A673 (cell line): ENCODE data around the gene PRUNE2. TPM values are rescaled to one million over a fixed set of nuclear protein-coding genes. Genes with fewer than 3 reads are reported as not detected.

Experiments
- BruUV-seq: library from RNA; stranded (reverse); fragments of 400-500 nt; replicated peaks from 2 replicates; lab custom pipeline; 2021; lab: Mats Ljungman, UMichigan
- CTCF ChIA-PET: fragments of 300-600 bp; sonication (Branson Sonifier 250); formaldehyde crosslinking; loops from one replicate; lab custom pipeline; 2022; ENCODE audit warnings: antibody characterized with exemption; lab: Charles Lee
- POLR2A ChIA-PET: fragments of 300-600 bp; sonication (Branson Sonifier 250); formaldehyde crosslinking; loops from one replicate; lab custom pipeline; 2022; ENCODE audit warnings: antibody characterized with exemption; ENCODE audit not compliant: low non-redundant PET; lab: Charles Lee
- DNase-seq: peaks from one replicate; pipeline ENCODE4 v3.0.0-alpha.2; 2015; ENCODE audit warnings: low spot score
- H3K27ac ChIP-seq: fragments of 200-600 bp; sonication (generic); 2 replicates; pipeline ENCODE4 v1.5.1; 2016; ENCODE audit warnings: mixed run types, low read depth, mild to moderate bottlenecking, mixed read lengths, antibody characterized with exemption, low read length; ENCODE audit not compliant: poor library complexity, severe bottlenecking
- H3K27me3 ChIP-seq: fragments of 200-600 bp; sonication (generic); replicated peaks from 2 replicates; pipeline ENCODE4 v1.6.1; 2017; ENCODE audit warnings: mixed run types, low read depth, mild to moderate bottlenecking, mixed read lengths, antibody characterized with exemption, low read length; ENCODE audit not compliant: insufficient read depth, poor library complexity
- H3K36me3 ChIP-seq: fragments of 200-600 bp; sonication (generic); 2 replicates; pipeline ENCODE4 v1.6.1; 2016; ENCODE audit warnings: mixed run types, mild to moderate bottlenecking, mixed read lengths, antibody characterized with exemption, low read length; ENCODE audit not compliant: insufficient read depth, poor library complexity, severe bottlenecking
- H3K4me1 ChIP-seq: fragments of 200-600 bp; sonication (generic); 2 replicates; pipeline ENCODE4 v1.6.1; 2017; ENCODE audit warnings: mixed run types, mild to moderate bottlenecking, mixed read lengths, antibody characterized with exemption, low read length; ENCODE audit not compliant: insufficient read depth, poor library complexity, severe bottlenecking
- H3K4me3 ChIP-seq: fragments of 200-600 bp; sonication (generic); 2 replicates; pipeline ENCODE4 v1.5.1; 2016; ENCODE audit warnings: low read depth, mixed run types, mild to moderate bottlenecking, mixed read lengths, low read length; ENCODE audit not compliant: poor library complexity, severe bottlenecking
- H3K9me3 ChIP-seq: fragments of 200-600 bp; sonication (generic); 2 replicates; pipeline ENCODE4 v1.6.1; 2016; ENCODE audit warnings: mixed run types, low read depth, mild to moderate bottlenecking, mixed read lengths, antibody characterized with exemption, low read length; ENCODE audit not compliant: poor library complexity, severe bottlenecking
- EZH2 ChIP-seq: fragments of 200-600 bp; sonication (generic); IDR thresholded peaks from 2 replicates; pipeline ENCODE4 v1.6.1; 2017; ENCODE audit warnings: borderline replicate concordance, low read depth, mild to moderate bottlenecking, mixed read lengths, antibody characterized with exemption, low read length; ENCODE audit not compliant: poor library complexity, severe bottlenecking
- intact Hi-C: fragments of 100-400 bp; cut with micrococcal nuclease; formaldehyde crosslinking; loops from one replicate; pipeline ENCODE4 v1.10.0; 2022; ENCODE audit not compliant: unreplicated experiment
- total RNA-seq: library from RNA; stranded (reverse); gene quantifications from 2 replicates; pipeline ENCODE4 v1.2.3, GENCODE V29; 2021
- TF ChIP-seq, protein P1 (sequence below): fragments of 300-800, 200-600 bp; sonication (generic); conservative IDR thresholded peaks from 2 replicates; pipeline ENCODE4 v1.5.1; 2017; ENCODE audit warnings: low read depth, mild to moderate bottlenecking, antibody characterized with exemption, low read length, moderate library complexity, mixed read lengths

Gene PRUNE2
- total RNA-seq, 1 experiment from 2014 or later, result not detected

DNA sequence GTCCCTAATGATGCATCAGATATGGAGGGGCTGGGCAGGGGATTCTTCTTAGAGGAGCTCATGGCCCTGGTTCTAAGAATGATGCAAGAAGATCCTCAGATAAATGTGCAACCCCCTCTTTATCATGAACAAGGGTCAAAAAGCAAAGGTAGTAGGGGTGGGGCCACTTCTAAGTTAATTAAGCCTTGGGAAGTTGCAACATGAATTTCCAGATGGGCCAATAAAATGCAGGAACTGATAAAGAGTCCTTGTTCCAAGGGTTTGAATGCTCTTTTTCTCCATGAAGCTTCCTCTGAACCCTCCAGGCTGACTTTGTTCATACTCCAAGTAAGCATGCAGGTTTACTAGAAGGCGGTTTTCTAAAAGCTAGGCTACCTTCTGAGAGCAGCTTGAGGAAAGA is 116.1 kb downstream of the PRUNE2 start:
- POLR2A ChIA-PET, result no interaction called here
- TF ChIP-seq, protein P1, sequence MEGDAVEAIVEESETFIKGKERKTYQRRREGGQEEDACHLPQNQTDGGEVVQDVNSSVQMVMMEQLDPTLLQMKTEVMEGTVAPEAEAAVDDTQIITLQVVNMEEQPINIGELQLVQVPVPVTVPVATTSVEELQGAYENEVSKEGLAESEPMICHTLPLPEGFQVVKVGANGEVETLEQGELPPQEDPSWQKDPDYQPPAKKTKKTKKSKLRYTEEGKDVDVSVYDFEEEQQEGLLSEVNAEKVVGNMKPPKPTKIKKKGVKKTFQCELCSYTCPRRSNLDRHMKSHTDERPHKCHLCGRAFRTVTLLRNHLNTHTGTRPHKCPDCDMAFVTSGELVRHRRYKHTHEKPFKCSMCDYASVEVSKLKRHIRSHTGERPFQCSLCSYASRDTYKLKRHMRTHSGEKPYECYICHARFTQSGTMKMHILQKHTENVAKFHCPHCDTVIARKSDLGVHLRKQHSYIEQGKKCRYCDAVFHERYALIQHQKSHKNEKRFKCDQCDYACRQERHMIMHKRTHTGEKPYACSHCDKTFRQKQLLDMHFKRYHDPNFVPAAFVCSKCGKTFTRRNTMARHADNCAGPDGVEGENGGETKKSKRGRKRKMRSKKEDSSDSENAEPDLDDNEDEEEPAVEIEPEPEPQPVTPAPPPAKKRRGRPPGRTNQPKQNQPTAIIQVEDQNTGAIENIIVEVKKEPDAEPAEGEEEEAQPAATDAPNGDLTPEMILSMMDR, result no peak
- no peak for TF ChIP-seq EZH2
- Histone ChIP-seq H3K9me3 (no peaks in the 10 kb centered on the region), H3K36me3 (no peaks in the 10 kb centered on the region), H3K4me1 (no peaks in the 10 kb centered on the region), H3K27me3 (peaks cover 5% of the 10 kb centered on the region), H3K27ac (no peak overlapping the region), H3K4me3 (no peak overlapping the region)
- no peak for DNase-seq
- no TSS peak for BruUV-seq
- intact Hi-C loops, result no loop called here
- CTCF ChIA-PET, result no interaction called here

DNA sequence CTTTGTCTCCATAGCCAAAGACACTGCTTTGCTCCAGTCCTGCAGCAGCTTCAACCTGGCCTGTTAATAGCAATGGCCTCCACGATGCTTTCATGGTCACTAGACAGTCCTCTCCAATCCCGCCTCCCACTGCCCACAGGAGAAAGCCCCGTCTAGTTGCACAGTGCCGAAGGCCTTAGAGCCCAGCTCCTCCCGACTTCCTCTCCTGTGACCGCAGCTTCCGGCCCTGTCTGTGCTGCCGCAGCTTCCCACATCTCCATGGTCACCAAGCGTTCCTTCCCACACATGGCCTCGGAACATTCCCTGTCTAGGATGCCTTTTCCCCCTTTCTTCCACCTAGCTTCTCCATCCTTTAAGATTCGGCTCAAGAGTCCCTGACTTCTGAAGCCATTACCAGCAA is 118.2 kb downstream of the PRUNE2 start:
- no peaks in the 10 kb centered on the region for H3K9me3 ChIP-seq
- no peaks in the 10 kb centered on the region for H3K4me1 ChIP-seq
- ChIA-PET CTCF (no interaction called here), POLR2A (interaction anchor here (0.6 kb wide), 1 partner anchor 28 kb away, joined by 18 read pairs; no protein-coding TSS in a partner anchor)
- no TSS peak for BruUV-seq
- H3K27me3 ChIP-seq, result peaks cover 5% of the 10 kb centered on the region
- no peak overlapping the region for H3K4me3 ChIP-seq
- H3K27ac ChIP-seq, result no peak overlapping the region
- intact Hi-C loops, result no loop called here
- DNase-seq, result no peak
- H3K36me3 ChIP-seq, result no peaks in the 10 kb centered on the region
- TF ChIP-seq EZH2, result no peak
- TF ChIP-seq, protein P1, result no peak

DNA sequence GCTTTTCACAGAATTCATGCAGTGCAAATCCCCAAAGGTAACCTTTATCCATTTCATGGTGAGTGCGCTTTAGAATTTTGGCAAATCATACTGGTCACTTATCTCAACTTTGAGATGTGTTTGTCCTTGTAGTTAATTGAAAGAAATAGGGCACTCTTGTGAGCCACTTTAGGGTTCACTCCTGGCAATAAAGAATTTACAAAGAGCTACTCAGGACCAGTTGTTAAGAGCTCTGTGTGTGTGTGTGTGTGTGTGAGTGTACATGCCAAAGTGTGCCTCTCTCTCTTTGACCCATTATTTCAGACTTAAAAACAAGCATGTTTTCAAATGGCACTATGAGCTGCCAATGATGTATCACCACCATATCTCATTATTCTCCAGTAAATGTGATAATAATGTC is 120.4 kb downstream of the PRUNE2 start:
- Histone ChIP-seq H3K4me3 (no peak overlapping the region), H3K27ac (no peak overlapping the region), H3K27me3 (peaks cover 5% of the 10 kb centered on the region), H3K36me3 (no peaks in the 10 kb centered on the region), H3K4me1 (no peaks in the 10 kb centered on the region), H3K9me3 (no peaks in the 10 kb centered on the region)
- CTCF ChIA-PET, result no interaction called here
- intact Hi-C loops, result no loop called here
- TF ChIP-seq, protein P1, result no peak
- no peak for TF ChIP-seq EZH2
- BruUV-seq, result no TSS peak
- POLR2A ChIA-PET, result no interaction called here
- DNase-seq, result no peak
